Panc1 (cell line): Measurements from ENCODE around the gene TMEM273. TPM values are rescaled to one million over a fixed set of nuclear protein-coding genes. Genes with fewer than 3 reads are reported as not detected.

Experiments
- ATAC-seq: fragments of 200-7000 bp; cut with Tn5 transposase; 2 replicates; pipeline ENCODE4 v1.9.1; 2020; ENCODE audit warnings: mild to moderate bottlenecking, moderate library complexity
- Bru-seq: library from RNA; stranded (reverse); fragments of 400-500 nt; gene quantifications from one replicate; lab custom pipeline; 2021; lab: Mats Ljungman, UMichigan
- BruChase-seq, 2 experiments: library from RNA; stranded (reverse); fragments of 400-500 nt; gene quantifications; one replicate each; lab custom pipeline; 2021; lab: Mats Ljungman, UMichigan
- BruUV-seq: library from RNA; stranded (reverse); fragments of 400-500 nt; replicated peaks from 2 replicates; lab custom pipeline; 2021; lab: Mats Ljungman, UMichigan
- CTCF ChIA-PET: fragments of 300-600 bp; sonication (Branson Sonifier 250); formaldehyde crosslinking; loops from one replicate; lab custom pipeline; 2022; ENCODE audit warnings: antibody characterized with exemption; lab: Charles Lee
- POLR2A ChIA-PET: fragments of 300-600 bp; sonication (Branson Sonifier 250); formaldehyde crosslinking; loops from one replicate; lab custom pipeline; 2022; ENCODE audit warnings: antibody characterized with exemption; lab: Charles Lee
- DNase-seq: peaks from one replicate; pipeline ENCODE4 v3.0.0-alpha.2; 2010; ENCODE audit warnings: low read depth, low spot score
- H3K27ac ChIP-seq: 2 replicates; pipeline ENCODE4 v1.5.1; 2011; ENCODE audit warnings: mild to moderate bottlenecking, low read length, inconsistent platforms
- H3K27me3 ChIP-seq: fragments of 200-500 bp; sonication (Bioruptor generic); 2 replicates; pipeline ENCODE4 v1.6.0; 2014; ENCODE audit warnings: low read length, inconsistent platforms; ENCODE audit not compliant: control insufficient read depth, insufficient read depth
- H3K36me3 ChIP-seq: fragments of 200-500 bp; sonication (Bioruptor generic); 2 replicates; pipeline ENCODE4 v1.5.1; 2014; ENCODE audit warnings: inconsistent platforms, mild to moderate bottlenecking, low read length, moderate library complexity; ENCODE audit not compliant: control insufficient read depth, insufficient read depth
- H3K4me1 ChIP-seq: 2 replicates; pipeline ENCODE4 v1.5.1; 2011; ENCODE audit warnings: inconsistent platforms, mild to moderate bottlenecking, low read length, moderate library complexity; ENCODE audit not compliant: control insufficient read depth, insufficient read depth
- H3K4me3 ChIP-seq, 2 experiments: 2 replicates each; pipeline ENCODE4 v1.5.1; 2011 to 2012; ENCODE audit warnings: low read depth in 2 of 2, low read length in 2 of 2, mild to moderate bottlenecking in 2 of 2, inconsistent platforms in 1 of 2, moderate library complexity in 1 of 2
- H3K9me3 ChIP-seq: fragments of 200-500 bp; sonication (Bioruptor generic); 2 replicates; pipeline ENCODE4 v1.5.1; 2014; ENCODE audit warnings: low read depth, mild to moderate bottlenecking, inconsistent platforms, low read length, moderate library complexity; ENCODE audit not compliant: control insufficient read depth, insufficient read depth
- CTCF ChIP-seq: fragments of 450-650 bp; IDR thresholded peaks from 2 replicates; pipeline ENCODE4 v1.5.1; 2017; ENCODE audit warnings: mild to moderate bottlenecking
- POLR2AphosphoS5 ChIP-seq: IDR thresholded peaks from 2 replicates; pipeline ENCODE4 v1.6.1; 2012; ENCODE audit warnings: mild to moderate bottlenecking, low read depth, low read length, moderate library complexity
- REST ChIP-seq, 2 experiments: IDR thresholded peaks; 2 replicates each; pipeline ENCODE4 v1.6.1; 2011 to 2012; ENCODE audit warnings: low read depth in 2 of 2, control low read depth in 1 of 2, low read length in 1 of 2, mild to moderate bottlenecking in 1 of 2, moderate library complexity in 1 of 2; ENCODE audit not compliant: insufficient read depth in 1 of 2
- SIN3A ChIP-seq: IDR thresholded peaks from 2 replicates; pipeline ENCODE4 v1.6.1; 2012; ENCODE audit warnings: low read depth, mild to moderate bottlenecking, low read length, moderate library complexity, borderline replicate concordance; ENCODE audit not compliant: insufficient read depth
- TCF7L2 ChIP-seq: IDR thresholded peaks from 2 replicates; pipeline ENCODE4 v1.6.1; 2011; ENCODE audit warnings: mild to moderate bottlenecking, low read depth, low read length, inconsistent platforms
- in situ Hi-C: cut with HindIII; loops from 2 replicates; pipeline ENCODE4 v1.10.0; 2016; ENCODE audit warnings: low sequenced_read_pairs, low pct_unique_long_range_greater_than_20kb
- intact Hi-C: fragments of 100-400 bp; cut with micrococcal nuclease; formaldehyde crosslinking; loops from one replicate; pipeline ENCODE4 v1.10.0; 2022; ENCODE audit not compliant: unreplicated experiment
- long read RNA-seq: library from polyadenylated mRNA; unstranded; transcript quantifications from one replicate; pipeline ENCODE4 v2.0.0, GENCODE V29; 2021; ENCODE audit not compliant: unreplicated experiment
- polyA plus RNA-seq: library from polyadenylated mRNA; unstranded; fragments of >200 nt; gene quantifications from one replicate; pipeline ENCODE4 v1.2.1, GENCODE V29; 2012; ENCODE audit warnings: missing spikeins; ENCODE audit not compliant: insufficient read length
- total RNA-seq: library from RNA; stranded (reverse); gene quantifications from one replicate; pipeline ENCODE4 v1.2.1, GENCODE V29; 2021; ENCODE audit not compliant: unreplicated experiment

TMEM273 gene
- 0.23 TPM for total RNA-seq
- not detected for polyA plus RNA-seq
- Bru-seq, nascent RNA: percentile 7 among the genes with signal in this experiment
- BruChase-seq, experiment 1, labeled RNA remaining after a 2-hour chase: percentile 3 among the genes with signal in this experiment
- BruChase-seq, experiment 2, labeled RNA remaining after a 6-hour chase: percentile 17 among the genes with signal in this experiment
- long read RNA-seq: 0 reads

GRCh38 chr10:49187950-49188761 lies at the start of gene TMEM273:
Gene TMEM273 (minus strand): TSS chr10:49188391. CDS start chr10:49188336, 55 bp downstream.
- Histone ChIP-seq H3K36me3 (no peaks in the 10 kb centered on the region), H3K27me3 (peaks cover 11% of the 10 kb centered on the region), H3K4me1 (no peaks in the 10 kb centered on the region), H3K27ac (no peak within 1 kb of the TSS), H3K9me3 (no peaks in the 10 kb centered on the region), H3K4me3 (no peak within 1 kb of the TSS)
- in situ Hi-C loops (no loop called here), intact Hi-C loops (no loop called here)
- ATAC-seq (no peak; the same call in 1 of the 2 replicates), DNase-seq (no peak)
- ChIA-PET CTCF (no interaction called here), POLR2A (no interaction called here)
- TF ChIP-seq SIN3A (no peak), REST (IDR thresholded peaks at IDR 0.05; ENCODE audit: insufficient read depth in 1 of 2, low read depth in 2 of 2, low read length in 1 of 2) (no peak), CTCF (no peak)
- no TSS peak for BruUV-seq

GRCh38 chr10:49237985-49238384 lies 49.8 kb upstream of the TMEM273 start:
- H3K36me3 ChIP-seq: no peaks in the 10 kb centered on the region
- no peaks in the 10 kb centered on the region for H3K4me1 ChIP-seq
- BruUV-seq: no TSS peak
- TF ChIP-seq CTCF (no peak), SIN3A (no peak), TCF7L2 (no peak), REST (IDR thresholded peaks at IDR 0.05; ENCODE audit: insufficient read depth in 1 of 2, low read depth in 2 of 2, low read length in 1 of 2) (no peak), POLR2AphosphoS5 (no peak)
- H3K9me3 ChIP-seq: no peaks in the 10 kb centered on the region
- intact Hi-C loops: no loop called here
- CTCF ChIA-PET: no interaction called here
- peaks cover 5% of the 10 kb centered on the region; the same call in 1 of the 2 replicates for H3K27me3 ChIP-seq
- in situ Hi-C loops: no loop called here
- no peak for ATAC-seq
- POLR2A ChIA-PET: no interaction called here
- no peak overlapping the region for H3K4me3 ChIP-seq
- DNase-seq: no peak
- H3K27ac ChIP-seq: no peak overlapping the region
